SK-N-MC (cell line): ENCODE data around the gene BRIP1.

Experiments used
- DNase-seq: peaks from one replicate; pipeline ENCODE4 v3.0.0-alpha.2; 2011; ENCODE audit warnings: low read depth, low spot score
- H3K27ac ChIP-seq: fragments of 200-600 bp; sonication (generic); 2 replicates; pipeline ENCODE4 v1.5.1; 2016; ENCODE audit warnings: mixed run types
- H3K36me3 ChIP-seq: fragments of 200-600 bp; sonication (generic); 2 replicates; pipeline ENCODE4 v1.6.1; 2017; ENCODE audit warnings: antibody characterized with exemption, low read length, mixed read lengths; ENCODE audit not compliant: insufficient read depth
- H3K4me3 ChIP-seq: fragments of 200-600 bp; sonication (generic); 2 replicates; pipeline ENCODE4 v1.5.1; 2016
- H3K9ac ChIP-seq: fragments of 200-600 bp; sonication (generic); 2 replicates; pipeline ENCODE4 v1.8.0; 2017; ENCODE audit warnings: mixed run types, mixed read lengths; ENCODE audit not compliant: insufficient read length
- H3K9me3 ChIP-seq: fragments of 200-600 bp; sonication (generic); 2 replicates; pipeline ENCODE4 v1.6.1; 2017; ENCODE audit warnings: low read depth, mild to moderate bottlenecking, antibody characterized with exemption, low read length, moderate library complexity, mixed read lengths
- EZH2 ChIP-seq: fragments of 200-600 bp; sonication (generic); IDR thresholded peaks from one replicate; pipeline ENCODE4 v1.6.1; 2017; ENCODE audit warnings: antibody characterized with exemption
- FOXP2 ChIP-seq: optimal IDR thresholded peaks from 2 replicates; pipeline ENCODE3; 2011; ENCODE audit warnings: mild to moderate bottlenecking, moderate library complexity; ENCODE audit not compliant: insufficient read depth; ENCODE audit errors: extremely low read length, control extremely low read depth
- POLR2AphosphoS5 ChIP-seq: IDR thresholded peaks from 2 replicates; pipeline ENCODE4 v1.6.1; 2012; ENCODE audit warnings: mild to moderate bottlenecking, low read depth, low read length, borderline replicate concordance

BRIP1 gene

GRCh38 chr17:61634011-61634539 lies 229.3 kb downstream of the BRIP1 start:
- Histone ChIP-seq H3K9me3 (no peaks in the 10 kb centered on the region), H3K9ac (no peak overlapping the region), H3K36me3 (no peaks in the 10 kb centered on the region), H3K27ac (no peak overlapping the region), H3K4me3 (no peak overlapping the region)
- no peak for DNase-seq
- TF ChIP-seq EZH2 (no peak), FOXP2 (no peak), POLR2AphosphoS5 (no peak)

- no peak overlapping the region for H3K9ac ChIP-seq
- no peaks in the 10 kb centered on the region for H3K9me3 ChIP-seq
- H3K4me3 ChIP-seq: no peak overlapping the region
- no peaks in the 10 kb centered on the region for H3K36me3 ChIP-seq
- H3K27ac ChIP-seq: no peak overlapping the region
- no peak for DNase-seq
- TF ChIP-seq EZH2: no peak
- no peak for TF ChIP-seq FOXP2
- TF ChIP-seq POLR2AphosphoS5: no peak
Measured at GRCh38 chr17:61632826-61633225, 230.5 kb downstream of the BRIP1 start.

GRCh38 chr17:61631800-61632199 lies 231.5 kb downstream of the BRIP1 start:
- Histone ChIP-seq H3K4me3 (no peak overlapping the region), H3K9me3 (no peaks in the 10 kb centered on the region), H3K27ac (no peak overlapping the region), H3K36me3 (no peaks in the 10 kb centered on the region), H3K9ac (no peak overlapping the region)
- no peak for DNase-seq
- no peak for TF ChIP-seq POLR2AphosphoS5
- TF ChIP-seq FOXP2: no peak
- TF ChIP-seq EZH2: no peak
